ENCODE measurements around the gene TMEM54.

Gene TMEM54

GRCh38 chr1:32896451-32896850 is 4.7 kb downstream of the TMEM54 start:
- peaks cover 18 to 30% of the 10 kb centered on the region in 2 donors for H3K4me1 ChIP-seq (ENCODE audit: control insufficient read depth in 2 of 2, insufficient read depth in 2 of 2, low read length in 2 of 2)
- no peak overlapping the region for H3K27ac ChIP-seq (ENCODE audit: low read depth in 2 of 2, low read length in 2 of 2)
- peaks cover 0 to 5% of the 10 kb centered on the region in 2 donors for H3K27me3 ChIP-seq (ENCODE audit: control insufficient read depth in 2 of 2, insufficient read depth in 2 of 2, low read length in 2 of 2)
- no peak overlapping the region for H3K9ac ChIP-seq (ENCODE audit: low read depth in 1 of 2, low read length in 2 of 2)
- H3K4me3 ChIP-seq (ENCODE audit: low read length in 2 of 2), result no peak overlapping the region
- no peaks in the 10 kb centered on the region for H3K9me3 ChIP-seq (ENCODE audit: control insufficient read depth in 2 of 2, low read length in 2 of 2)
- H3K36me3 ChIP-seq (ENCODE audit: control insufficient read depth in 2 of 2, insufficient read depth in 2 of 2, low read length in 2 of 2), result peaks cover 23 to 24% of the 10 kb centered on the region in 2 donors

- Histone ChIP-seq H3K36me3 (ENCODE audit: control insufficient read depth in 2 of 2, insufficient read depth in 2 of 2, low read length in 2 of 2) (peaks cover 23 to 24% of the 10 kb centered on the region in 2 donors), H3K27me3 (ENCODE audit: control insufficient read depth in 2 of 2, insufficient read depth in 2 of 2, low read length in 2 of 2) (peaks cover 0 to 13% of the 10 kb centered on the region in 2 donors), H3K4me1 (ENCODE audit: control insufficient read depth in 2 of 2, insufficient read depth in 2 of 2, low read length in 2 of 2) (peaks cover 18 to 27% of the 10 kb centered on the region in 2 donors), H3K27ac (ENCODE audit: low read depth in 2 of 2, low read length in 2 of 2) (no peak overlapping the region), H3K9ac (ENCODE audit: low read depth in 1 of 2, low read length in 2 of 2) (no peak overlapping the region), H3K4me3 (ENCODE audit: low read length in 2 of 2) (no peak overlapping the region), H3K9me3 (ENCODE audit: control insufficient read depth in 2 of 2, low read length in 2 of 2) (no peaks in the 10 kb centered on the region)
Measured at GRCh38 chr1:32895325-32896215, 5.6 kb downstream of the TMEM54 start.

GRCh38 chr1:32894681-32895080 is 6.5 kb downstream of the TMEM54 start:
- H3K4me3 ChIP-seq (ENCODE audit: low read length in 2 of 2), result no peak overlapping the region
- peaks cover 23 to 24% of the 10 kb centered on the region in 2 donors for H3K36me3 ChIP-seq (ENCODE audit: control insufficient read depth in 2 of 2, insufficient read depth in 2 of 2, low read length in 2 of 2)
- H3K27me3 ChIP-seq (ENCODE audit: control insufficient read depth in 2 of 2, insufficient read depth in 2 of 2, low read length in 2 of 2), result peaks cover 0 to 15% of the 10 kb centered on the region in 2 donors
- H3K9ac ChIP-seq (ENCODE audit: low read depth in 1 of 2, low read length in 2 of 2), result no peak overlapping the region
- peaks cover 14 to 21% of the 10 kb centered on the region in 2 donors for H3K4me1 ChIP-seq (ENCODE audit: control insufficient read depth in 2 of 2, insufficient read depth in 2 of 2, low read length in 2 of 2)
- no peak overlapping the region for H3K27ac ChIP-seq (ENCODE audit: low read depth in 2 of 2, low read length in 2 of 2)
- no peaks in the 10 kb centered on the region for H3K9me3 ChIP-seq (ENCODE audit: control insufficient read depth in 2 of 2, low read length in 2 of 2)

- no peaks in the 10 kb centered on the region for H3K9me3 ChIP-seq (ENCODE audit: control insufficient read depth in 2 of 2, low read length in 2 of 2)
- H3K27me3 ChIP-seq (ENCODE audit: control insufficient read depth in 2 of 2, insufficient read depth in 2 of 2, low read length in 2 of 2), result peaks cover 0 to 15% of the 10 kb centered on the region in 2 donors
- peaks cover 11 to 20% of the 10 kb centered on the region in 2 donors for H3K4me1 ChIP-seq (ENCODE audit: control insufficient read depth in 2 of 2, insufficient read depth in 2 of 2, low read length in 2 of 2)
- peaks cover 23 to 24% of the 10 kb centered on the region in 2 donors for H3K36me3 ChIP-seq (ENCODE audit: control insufficient read depth in 2 of 2, insufficient read depth in 2 of 2, low read length in 2 of 2)
- peak overlapping the region; percentile 52 to 60 for H3K4me3 ChIP-seq (ENCODE audit: low read length in 2 of 2)
- peak overlapping the region in 1 of 2 donors; percentile 52 for H3K27ac ChIP-seq (ENCODE audit: low read depth in 2 of 2, low read length in 2 of 2)
- H3K9ac ChIP-seq (ENCODE audit: low read depth in 1 of 2, low read length in 2 of 2), result peak overlapping the region; percentile 6 to 51
Measured at GRCh38 chr1:32894019-32894600, 7.1 kb downstream of the TMEM54 start.

- peak overlapping the region; percentile 6 to 56 for H3K9ac ChIP-seq (ENCODE audit: low read depth in 1 of 2, low read length in 2 of 2)
- H3K27ac ChIP-seq (ENCODE audit: low read depth in 2 of 2, low read length in 2 of 2), result peak overlapping the region; percentile 52 to 67
- H3K9me3 ChIP-seq (ENCODE audit: control insufficient read depth in 2 of 2, low read length in 2 of 2), result no peaks in the 10 kb centered on the region
- peaks cover 8 to 18% of the 10 kb centered on the region in 2 donors for H3K4me1 ChIP-seq (ENCODE audit: control insufficient read depth in 2 of 2, insufficient read depth in 2 of 2, low read length in 2 of 2)
- H3K36me3 ChIP-seq (ENCODE audit: control insufficient read depth in 2 of 2, insufficient read depth in 2 of 2, low read length in 2 of 2), result peaks cover 23 to 24% of the 10 kb centered on the region in 2 donors
- peaks cover 0 to 15% of the 10 kb centered on the region in 2 donors for H3K27me3 ChIP-seq (ENCODE audit: control insufficient read depth in 2 of 2, insufficient read depth in 2 of 2, low read length in 2 of 2)
- H3K4me3 ChIP-seq (ENCODE audit: low read length in 2 of 2), result peak overlapping the region; percentile 52 to 60
Measured at GRCh38 chr1:32893198-32894018, 7.8 kb downstream of the TMEM54 start.

GRCh38 chr1:32892368-32893197 is 8.6 kb downstream of the TMEM54 start:
- H3K4me3 ChIP-seq (ENCODE audit: low read length in 2 of 2), result peak overlapping the region; percentile 45 to 62
- peak overlapping the region in 1 of 2 donors; percentile 56 for H3K9ac ChIP-seq (ENCODE audit: low read depth in 1 of 2, low read length in 2 of 2)
- H3K4me1 ChIP-seq (ENCODE audit: control insufficient read depth in 2 of 2, insufficient read depth in 2 of 2, low read length in 2 of 2), result peaks cover 5 to 18% of the 10 kb centered on the region in 2 donors
- no peaks in the 10 kb centered on the region for H3K9me3 ChIP-seq (ENCODE audit: control insufficient read depth in 2 of 2, low read length in 2 of 2)
- peaks cover 16 to 18% of the 10 kb centered on the region in 2 donors for H3K36me3 ChIP-seq (ENCODE audit: control insufficient read depth in 2 of 2, insufficient read depth in 2 of 2, low read length in 2 of 2)
- peaks cover 0 to 15% of the 10 kb centered on the region in 2 donors for H3K27me3 ChIP-seq (ENCODE audit: control insufficient read depth in 2 of 2, insufficient read depth in 2 of 2, low read length in 2 of 2)
- H3K27ac ChIP-seq (ENCODE audit: low read depth in 2 of 2, low read length in 2 of 2), result peak overlapping the region; percentile 52 to 67

- Histone ChIP-seq H3K9me3 (ENCODE audit: control insufficient read depth in 2 of 2, low read length in 2 of 2) (no peaks in the 10 kb centered on the region), H3K36me3 (ENCODE audit: control insufficient read depth in 2 of 2, insufficient read depth in 2 of 2, low read length in 2 of 2) (peaks cover 7 to 9% of the 10 kb centered on the region in 2 donors), H3K27ac (ENCODE audit: low read depth in 2 of 2, low read length in 2 of 2) (no peak overlapping the region), H3K4me1 (ENCODE audit: control insufficient read depth in 2 of 2, insufficient read depth in 2 of 2, low read length in 2 of 2) (peaks cover 5 to 18% of the 10 kb centered on the region in 2 donors), H3K27me3 (ENCODE audit: control insufficient read depth in 2 of 2, insufficient read depth in 2 of 2, low read length in 2 of 2) (peaks cover 8 to 19% of the 10 kb centered on the region in 2 donors), H3K4me3 (ENCODE audit: low read length in 2 of 2) (no peak overlapping the region), H3K9ac (ENCODE audit: low read depth in 1 of 2, low read length in 2 of 2) (no peak overlapping the region)
Measured at GRCh38 chr1:32891630-32892029, 9.6 kb downstream of the TMEM54 start.

GRCh38 chr1:32891241-32891570 is 10.0 kb downstream of the TMEM54 start:
- Histone ChIP-seq H3K9me3 (ENCODE audit: control insufficient read depth in 2 of 2, low read length in 2 of 2) (no peaks in the 10 kb centered on the region), H3K27ac (ENCODE audit: low read depth in 2 of 2, low read length in 2 of 2) (no peak overlapping the region), H3K9ac (ENCODE audit: low read depth in 1 of 2, low read length in 2 of 2) (no peak overlapping the region), H3K4me3 (ENCODE audit: low read length in 2 of 2) (no peak overlapping the region), H3K36me3 (ENCODE audit: control insufficient read depth in 2 of 2, insufficient read depth in 2 of 2, low read length in 2 of 2) (peaks cover 3 to 6% of the 10 kb centered on the region in 2 donors), H3K4me1 (ENCODE audit: control insufficient read depth in 2 of 2, insufficient read depth in 2 of 2, low read length in 2 of 2) (peaks cover 5 to 18% of the 10 kb centered on the region in 2 donors), H3K27me3 (ENCODE audit: control insufficient read depth in 2 of 2, insufficient read depth in 2 of 2, low read length in 2 of 2) (peaks cover 8 to 19% of the 10 kb centered on the region in 2 donors)

- Histone ChIP-seq H3K9ac (ENCODE audit: low read depth in 1 of 2, low read length in 2 of 2) (no peak overlapping the region), H3K36me3 (ENCODE audit: control insufficient read depth in 2 of 2, insufficient read depth in 2 of 2, low read length in 2 of 2) (peaks cover 0 to 3% of the 10 kb centered on the region in 2 donors), H3K4me1 (ENCODE audit: control insufficient read depth in 2 of 2, insufficient read depth in 2 of 2, low read length in 2 of 2) (peaks cover 5 to 18% of the 10 kb centered on the region in 2 donors), H3K27me3 (ENCODE audit: control insufficient read depth in 2 of 2, insufficient read depth in 2 of 2, low read length in 2 of 2) (peaks cover 8 to 22% of the 10 kb centered on the region in 2 donors), H3K27ac (ENCODE audit: low read depth in 2 of 2, low read length in 2 of 2) (no peak overlapping the region), H3K4me3 (ENCODE audit: low read length in 2 of 2) (no peak overlapping the region), H3K9me3 (ENCODE audit: control insufficient read depth in 2 of 2, low read length in 2 of 2) (no peaks in the 10 kb centered on the region)
Measured at GRCh38 chr1:32890516-32891240, 10.5 kb downstream of the TMEM54 start.

All from mucosa of rectum (tissue), 2 donors.